Stomach (tissue), 4 donors: ENCODE data around the gene MEI4.

Experiments
- CTCF ChIP-seq, 7 experiments: fragments of 450-650 bp in 4 of 7; fragments of 200-600 bp in 3 of 7; sonication (generic) in 3 of 7; IDR thresholded peaks; one replicate each; pipeline ENCODE4 v1.5.1; 2016 to 2019; ENCODE audit warnings: antibody characterized with exemption in 7 of 7, control low read depth in 2 of 7, mild to moderate bottlenecking in 1 of 7
- POLR2A ChIP-seq, 4 donors: fragments of 450-650 bp; IDR thresholded peaks; one replicate each; pipeline ENCODE4 v1.6.1; 2016; ENCODE audit warnings: antibody characterized with exemption in 4 of 4, control low read depth in 2 of 4, mild to moderate bottlenecking in 1 of 4, moderate library complexity in 1 of 4
- POLR2AphosphoS5 ChIP-seq, 3 donors: sonication (generic); formaldehyde crosslinking; IDR thresholded peaks; one replicate each; pipeline ENCODE4 v1.6.1; 2016; ENCODE audit warnings: antibody characterized with exemption in 3 of 3

GRCh38 chr6:77857421-77857820 lies 204.6 kb downstream of the MEI4 start:
- TF ChIP-seq CTCF (IDR thresholded peaks at IDR 0.05) (no peak), POLR2AphosphoS5 (IDR thresholded peaks at IDR 0.05) (no peak), POLR2A (IDR thresholded peaks at IDR 0.05) (no peak)
